HCT116 (cell line): ENCODE data around the gene GALNT2. TPM values are rescaled to one million over a fixed set of nuclear protein-coding genes. Genes with fewer than 3 reads are reported as not detected.

Experiments
- ATAC-seq: fragments of 200-7000 bp; cut with Tn5 transposase; 2 replicates; pipeline ENCODE4 v1.9.1; 2020; ENCODE audit warnings: mild to moderate bottlenecking, moderate library complexity
- BruUV-seq: library from RNA; stranded (reverse); fragments of 400-500 nt; replicated peaks from 2 replicates; lab custom pipeline; 2021; lab: Mats Ljungman, UMichigan
- CTCF ChIA-PET: fragments of 300-600 bp; sonication (Branson Sonifier 250); formaldehyde crosslinking; loops from one replicate; lab custom pipeline; 2021; ENCODE audit warnings: antibody characterized with exemption; lab: Charles Lee
- POLR2A ChIA-PET: fragments of 300-600, 350-600 bp; sonication (Branson Sonifier 250); formaldehyde crosslinking; loops from one replicate; lab custom pipeline; 2021; ENCODE audit warnings: antibody characterized with exemption; lab: Charles Lee
- RAD21 ChIA-PET, 2 experiments: fragments of 300-600 bp; sonication (Branson Sonifier 250); formaldehyde crosslinking; loops; one replicate each; lab custom pipeline; 2023; ENCODE audit warnings: low total read pairs in 2 of 2; ENCODE audit not compliant: uncharacterized antibody in 2 of 2, unreplicated experiment in 2 of 2, low non-redundant PET in 1 of 2; lab: Charles Lee
- DNase-seq: peaks from one replicate; pipeline ENCODE4 v3.0.0-alpha.2; 2010; ENCODE audit warnings: low read depth, low spot score
- H2AFZ ChIP-seq: fragments of 200-600 bp; shearing (Covaris generic), sonication (generic); 2 replicates; pipeline ENCODE4 v1.6.1; 2017; ENCODE audit warnings: low read depth, mixed run types, mixed read lengths, antibody characterized with exemption, low read length; ENCODE audit not compliant: poor library complexity, severe bottlenecking
- H3K27ac ChIP-seq: 2 replicates; pipeline ENCODE4 v1.5.1; 2012; ENCODE audit warnings: low read depth, low read length
- H3K27me3 ChIP-seq: fragments of 200-600 bp; sonication (generic); 2 replicates; pipeline ENCODE4 v1.6.1; 2016; ENCODE audit warnings: mixed run types, low read length, mixed read lengths; ENCODE audit not compliant: insufficient read depth
- H3K36me3 ChIP-seq, 2 experiments: fragments of 200-500 bp in 1 of 2; fragments of 200-600 bp in 1 of 2; sonication (Bioruptor generic) in 1 of 2; sonication (generic) in 1 of 2; 2 replicates each; pipeline versions ENCODE4 v1.5.1 to v1.6.1; 2014 to 2016; ENCODE audit warnings: low read length in 2 of 2, inconsistent platforms in 1 of 2, mixed read lengths in 1 of 2, mixed run types in 1 of 2; ENCODE audit not compliant: insufficient read depth in 2 of 2, control insufficient read depth in 1 of 2
- H3K4me1 ChIP-seq, 2 experiments: fragments of 200-600 bp in 1 of 2; sonication (generic) in 1 of 2; 2 replicates each; pipeline versions ENCODE4 v1.5.1 to v1.6.1; 2012 to 2017; ENCODE audit warnings: low read length in 2 of 2, inconsistent platforms in 1 of 2, mild to moderate bottlenecking in 1 of 2, mixed read lengths in 1 of 2, mixed run types in 1 of 2, moderate library complexity in 1 of 2; ENCODE audit not compliant: insufficient read depth in 2 of 2, control insufficient read depth in 1 of 2
- H3K4me2 ChIP-seq: fragments of 200-600 bp; sonication (generic); 2 replicates; pipeline ENCODE4 v1.6.1; 2017; ENCODE audit warnings: mixed run types, low read length, mixed read lengths
- H3K4me3 ChIP-seq, 2 experiments: fragments of 200-600 bp in 1 of 2; sonication (generic) in 1 of 2; replicated peaks in 1 of 2; 2 replicates each; pipeline ENCODE4 v1.5.1; 2011 to 2016; ENCODE audit warnings: low read length in 2 of 2, control low read depth in 1 of 2, low read depth in 1 of 2, mild to moderate bottlenecking in 1 of 2, mixed read lengths in 1 of 2, mixed run types in 1 of 2
- H3K79me2 ChIP-seq: fragments of 200-600 bp; sonication (generic); 2 replicates; pipeline ENCODE4 v1.6.1; 2017; ENCODE audit warnings: mild to moderate bottlenecking, mixed run types, low read length, moderate library complexity, mixed read lengths; ENCODE audit not compliant: insufficient read depth
- H3K9ac ChIP-seq: fragments of 200-600 bp; sonication (generic); 2 replicates; pipeline ENCODE4 v1.6.1; 2016; ENCODE audit warnings: low read length, mixed read lengths
- H3K9me2 ChIP-seq: fragments of 200-600 bp; sonication (generic), shearing (Covaris generic); 2 replicates; pipeline ENCODE4 v1.6.1; 2017; ENCODE audit warnings: mixed run types, mild to moderate bottlenecking, moderate library complexity; ENCODE audit not compliant: insufficient read depth
- H3K9me3 ChIP-seq, 2 experiments: fragments of 200-500 bp in 1 of 2; fragments of 200-600 bp in 1 of 2; sonication (Bioruptor generic) in 1 of 2; sonication (generic) in 1 of 2; 2 replicates each; pipeline ENCODE4 v1.6.1; 2014 to 2017; ENCODE audit warnings: low read length in 2 of 2, mixed read lengths in 2 of 2, inconsistent platforms in 1 of 2, low read depth in 1 of 2, mild to moderate bottlenecking in 1 of 2, mixed run types in 1 of 2, moderate library complexity in 1 of 2; ENCODE audit not compliant: control insufficient read depth in 1 of 2, insufficient read depth in 1 of 2
- H4K20me1 ChIP-seq: fragments of 200-600 bp; sonication (generic), shearing (Covaris generic); 2 replicates; pipeline ENCODE4 v1.6.1; 2017; ENCODE audit warnings: mixed run types, mild to moderate bottlenecking, moderate library complexity; ENCODE audit not compliant: insufficient read depth
- CBX3 ChIP-seq: IDR thresholded peaks from 2 replicates; pipeline ENCODE4 v1.6.1; 2012; ENCODE audit warnings: low read depth
- CEBPB ChIP-seq: IDR thresholded peaks from 2 replicates; pipeline ENCODE4 v1.6.1; 2012; ENCODE audit warnings: low read depth
- EGR1 ChIP-seq: IDR thresholded peaks from 2 replicates; pipeline ENCODE4 v1.6.1; 2012; ENCODE audit warnings: low read depth
- EZH2phosphoT487 ChIP-seq: fragments of 200-600 bp; IDR thresholded peaks from 2 replicates; pipeline ENCODE4 v1.6.1; 2018; ENCODE audit warnings: antibody characterized with exemption, borderline replicate concordance
- FOSL1 ChIP-seq: IDR thresholded peaks from 2 replicates; pipeline ENCODE4 v1.6.1; 2012; ENCODE audit warnings: low read depth
- POLR2AphosphoS5 ChIP-seq: IDR thresholded peaks from 2 replicates; pipeline ENCODE4 v1.6.1; 2011; ENCODE audit warnings: mild to moderate bottlenecking, low read depth, low read length, moderate library complexity
- RAD21 ChIP-seq: IDR thresholded peaks from 2 replicates; pipeline ENCODE4 v1.6.1; 2012; ENCODE audit warnings: low read depth, mild to moderate bottlenecking
- SIN3A ChIP-seq: IDR thresholded peaks from 2 replicates; pipeline ENCODE4 v1.6.1; 2012; ENCODE audit warnings: low read depth
- SP1 ChIP-seq: IDR thresholded peaks from 2 replicates; pipeline ENCODE4 v1.6.1; 2012; ENCODE audit warnings: low read depth
- SRF ChIP-seq: IDR thresholded peaks from 2 replicates; pipeline ENCODE4 v1.6.1; 2012; ENCODE audit warnings: low read depth
- ZNF274 ChIP-seq: fragments of 200-500 bp; sonication (Bioruptor generic); IDR thresholded peaks from 2 replicates; pipeline ENCODE4 v1.6.1; 2014; ENCODE audit warnings: mild to moderate bottlenecking, low read depth, low read length, inconsistent platforms
- intact Hi-C: fragments of 100-400 bp; cut with micrococcal nuclease; formaldehyde crosslinking; loops from 2 replicates; pipeline ENCODE4 v1.10.0; 2022
- total RNA-seq: library from RNA; stranded (reverse); gene quantifications from one replicate; pipeline ENCODE4 v1.2.1, GENCODE V29; 2021; ENCODE audit not compliant: unreplicated experiment
- TF ChIP-seq, protein P1 (sequence below): IDR thresholded peaks from 2 replicates; pipeline ENCODE4 v1.6.1; 2011; ENCODE audit warnings: mild to moderate bottlenecking, low read length, moderate library complexity; ENCODE audit not compliant: insufficient replicate concordance; ENCODE audit errors: extremely low read depth
- TF ChIP-seq, protein P2 (sequence below): IDR thresholded peaks from 2 replicates; pipeline ENCODE4 v1.6.1; 2012
- TF ChIP-seq, protein P3 (sequence below): IDR thresholded peaks from 2 replicates; pipeline ENCODE4 v1.6.1; 2012; ENCODE audit warnings: low read depth
- TF ChIP-seq, protein P4 (sequence below), 3 experiments: fragments of 200-600 bp in 1 of 3; sonication (generic) in 1 of 3; IDR thresholded peaks in 2 of 3; conservative IDR thresholded peaks in 1 of 3; 2 replicates each; pipeline ENCODE4 v1.5.1; 2012 to 2017; ENCODE audit warnings: low read depth in 2 of 3, low read length in 2 of 3, antibody characterized with exemption in 1 of 3, borderline replicate concordance in 1 of 3, control low read depth in 1 of 3, mild to moderate bottlenecking in 1 of 3, mixed read lengths in 1 of 3, mixed run types in 1 of 3, moderate library complexity in 1 of 3; ENCODE audit not compliant: insufficient read depth in 1 of 3

Gene GALNT2
- total RNA-seq, 1 experiment from 2014 or later, result 40.8 TPM

DNA sequence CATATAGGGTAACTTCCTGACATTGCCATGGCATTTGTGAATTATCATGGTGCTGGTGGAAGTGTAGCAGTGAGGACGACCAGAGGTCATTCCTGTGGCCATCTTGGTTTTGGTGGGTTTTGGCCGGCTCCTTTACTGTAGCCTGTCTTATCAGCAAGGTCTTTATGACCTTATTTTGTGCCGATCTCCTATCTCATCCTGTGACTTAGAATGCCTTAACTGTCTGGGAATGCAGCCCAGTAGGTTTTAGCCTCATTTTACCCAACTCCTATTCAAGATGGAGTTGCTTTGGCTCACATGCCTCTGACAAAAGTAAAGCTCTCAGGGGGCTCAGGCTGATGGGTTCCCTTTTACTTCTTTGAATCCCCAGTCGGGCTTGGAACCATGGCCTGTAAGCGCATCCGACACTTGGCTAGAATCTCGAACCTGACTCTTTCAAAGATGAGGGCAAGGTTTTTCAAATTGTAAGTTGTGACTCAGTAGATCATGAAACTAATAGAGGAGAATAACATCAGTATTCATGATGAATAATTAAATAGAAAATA is 85.0 kb downstream of the GALNT2 start:
- H3K4me2 ChIP-seq, result no peak overlapping the region
- BruUV-seq, result no TSS peak
- no peaks in the 10 kb centered on the region for H3K9me3 ChIP-seq
- no peak overlapping the region for H3K27ac ChIP-seq
- H2AFZ ChIP-seq, result no peak overlapping the region
- TF ChIP-seq EGR1, result no peak
- TF ChIP-seq EZH2phosphoT487, result no peak
- TF ChIP-seq SRF, result no peak
- TF ChIP-seq, protein P1, sequence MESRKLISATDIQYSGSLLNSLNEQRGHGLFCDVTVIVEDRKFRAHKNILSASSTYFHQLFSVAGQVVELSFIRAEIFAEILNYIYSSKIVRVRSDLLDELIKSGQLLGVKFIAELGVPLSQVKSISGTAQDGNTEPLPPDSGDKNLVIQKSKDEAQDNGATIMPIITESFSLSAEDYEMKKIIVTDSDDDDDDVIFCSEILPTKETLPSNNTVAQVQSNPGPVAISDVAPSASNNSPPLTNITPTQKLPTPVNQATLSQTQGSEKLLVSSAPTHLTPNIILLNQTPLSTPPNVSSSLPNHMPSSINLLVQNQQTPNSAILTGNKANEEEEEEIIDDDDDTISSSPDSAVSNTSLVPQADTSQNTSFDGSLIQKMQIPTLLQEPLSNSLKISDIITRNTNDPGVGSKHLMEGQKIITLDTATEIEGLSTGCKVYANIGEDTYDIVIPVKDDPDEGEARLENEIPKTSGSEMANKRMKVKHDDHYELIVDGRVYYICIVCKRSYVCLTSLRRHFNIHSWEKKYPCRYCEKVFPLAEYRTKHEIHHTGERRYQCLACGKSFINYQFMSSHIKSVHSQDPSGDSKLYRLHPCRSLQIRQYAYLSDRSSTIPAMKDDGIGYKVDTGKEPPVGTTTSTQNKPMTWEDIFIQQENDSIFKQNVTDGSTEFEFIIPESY, result no peak
- TF ChIP-seq, protein P2, sequence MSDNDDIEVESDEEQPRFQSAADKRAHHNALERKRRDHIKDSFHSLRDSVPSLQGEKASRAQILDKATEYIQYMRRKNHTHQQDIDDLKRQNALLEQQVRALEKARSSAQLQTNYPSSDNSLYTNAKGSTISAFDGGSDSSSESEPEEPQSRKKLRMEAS, result no peak
- TF ChIP-seq SP1, result no peak
- no peak for TF ChIP-seq POLR2AphosphoS5
- TF ChIP-seq CBX3, result no peak
- no peak for TF ChIP-seq RAD21
- no peak for TF ChIP-seq CEBPB
- TF ChIP-seq, protein P3, sequence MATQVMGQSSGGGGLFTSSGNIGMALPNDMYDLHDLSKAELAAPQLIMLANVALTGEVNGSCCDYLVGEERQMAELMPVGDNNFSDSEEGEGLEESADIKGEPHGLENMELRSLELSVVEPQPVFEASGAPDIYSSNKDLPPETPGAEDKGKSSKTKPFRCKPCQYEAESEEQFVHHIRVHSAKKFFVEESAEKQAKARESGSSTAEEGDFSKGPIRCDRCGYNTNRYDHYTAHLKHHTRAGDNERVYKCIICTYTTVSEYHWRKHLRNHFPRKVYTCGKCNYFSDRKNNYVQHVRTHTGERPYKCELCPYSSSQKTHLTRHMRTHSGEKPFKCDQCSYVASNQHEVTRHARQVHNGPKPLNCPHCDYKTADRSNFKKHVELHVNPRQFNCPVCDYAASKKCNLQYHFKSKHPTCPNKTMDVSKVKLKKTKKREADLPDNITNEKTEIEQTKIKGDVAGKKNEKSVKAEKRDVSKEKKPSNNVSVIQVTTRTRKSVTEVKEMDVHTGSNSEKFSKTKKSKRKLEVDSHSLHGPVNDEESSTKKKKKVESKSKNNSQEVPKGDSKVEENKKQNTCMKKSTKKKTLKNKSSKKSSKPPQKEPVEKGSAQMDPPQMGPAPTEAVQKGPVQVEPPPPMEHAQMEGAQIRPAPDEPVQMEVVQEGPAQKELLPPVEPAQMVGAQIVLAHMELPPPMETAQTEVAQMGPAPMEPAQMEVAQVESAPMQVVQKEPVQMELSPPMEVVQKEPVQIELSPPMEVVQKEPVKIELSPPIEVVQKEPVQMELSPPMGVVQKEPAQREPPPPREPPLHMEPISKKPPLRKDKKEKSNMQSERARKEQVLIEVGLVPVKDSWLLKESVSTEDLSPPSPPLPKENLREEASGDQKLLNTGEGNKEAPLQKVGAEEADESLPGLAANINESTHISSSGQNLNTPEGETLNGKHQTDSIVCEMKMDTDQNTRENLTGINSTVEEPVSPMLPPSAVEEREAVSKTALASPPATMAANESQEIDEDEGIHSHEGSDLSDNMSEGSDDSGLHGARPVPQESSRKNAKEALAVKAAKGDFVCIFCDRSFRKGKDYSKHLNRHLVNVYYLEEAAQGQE, result no peak
- TF ChIP-seq, protein P4, sequence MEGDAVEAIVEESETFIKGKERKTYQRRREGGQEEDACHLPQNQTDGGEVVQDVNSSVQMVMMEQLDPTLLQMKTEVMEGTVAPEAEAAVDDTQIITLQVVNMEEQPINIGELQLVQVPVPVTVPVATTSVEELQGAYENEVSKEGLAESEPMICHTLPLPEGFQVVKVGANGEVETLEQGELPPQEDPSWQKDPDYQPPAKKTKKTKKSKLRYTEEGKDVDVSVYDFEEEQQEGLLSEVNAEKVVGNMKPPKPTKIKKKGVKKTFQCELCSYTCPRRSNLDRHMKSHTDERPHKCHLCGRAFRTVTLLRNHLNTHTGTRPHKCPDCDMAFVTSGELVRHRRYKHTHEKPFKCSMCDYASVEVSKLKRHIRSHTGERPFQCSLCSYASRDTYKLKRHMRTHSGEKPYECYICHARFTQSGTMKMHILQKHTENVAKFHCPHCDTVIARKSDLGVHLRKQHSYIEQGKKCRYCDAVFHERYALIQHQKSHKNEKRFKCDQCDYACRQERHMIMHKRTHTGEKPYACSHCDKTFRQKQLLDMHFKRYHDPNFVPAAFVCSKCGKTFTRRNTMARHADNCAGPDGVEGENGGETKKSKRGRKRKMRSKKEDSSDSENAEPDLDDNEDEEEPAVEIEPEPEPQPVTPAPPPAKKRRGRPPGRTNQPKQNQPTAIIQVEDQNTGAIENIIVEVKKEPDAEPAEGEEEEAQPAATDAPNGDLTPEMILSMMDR (IDR thresholded peaks at IDR 0.05 in 2 of 3, conservative IDR thresholded peaks at IDR 0.05 in 1 of 3; ENCODE audit: borderline replicate concordance in 1 of 3, insufficient read depth in 1 of 3, low read depth in 2 of 3, low read length in 2 of 3), result no peak
- no peak for TF ChIP-seq SIN3A
- no peak for TF ChIP-seq FOSL1
- TF ChIP-seq ZNF274, result no peak
- H3K9me2 ChIP-seq, result no peaks in the 10 kb centered on the region
- ChIA-PET CTCF (no interaction called here), RAD21 (no interaction called here), POLR2A (no interaction called here)
- DNase-seq (no peak), ATAC-seq (no peak)
- H3K9ac ChIP-seq, result no peak overlapping the region
- no peaks in the 10 kb centered on the region for H3K79me2 ChIP-seq
- no peaks in the 10 kb centered on the region for H3K27me3 ChIP-seq
- H3K4me3 ChIP-seq, result no peak overlapping the region
- intact Hi-C loops, result no loop called here
- no peaks in the 10 kb centered on the region for H4K20me1 ChIP-seq
- no peaks in the 10 kb centered on the region for H3K36me3 ChIP-seq
- H3K4me1 ChIP-seq, result no peaks in the 10 kb centered on the region
